ENCODE results near the gene DGKZ.
"Not testable (repeated sequence)": the region's sequence is repeated elsewhere in the genome, so short reads cannot be mapped to it uniquely, and the experiment has no call there.

DGKZ gene

DNA sequence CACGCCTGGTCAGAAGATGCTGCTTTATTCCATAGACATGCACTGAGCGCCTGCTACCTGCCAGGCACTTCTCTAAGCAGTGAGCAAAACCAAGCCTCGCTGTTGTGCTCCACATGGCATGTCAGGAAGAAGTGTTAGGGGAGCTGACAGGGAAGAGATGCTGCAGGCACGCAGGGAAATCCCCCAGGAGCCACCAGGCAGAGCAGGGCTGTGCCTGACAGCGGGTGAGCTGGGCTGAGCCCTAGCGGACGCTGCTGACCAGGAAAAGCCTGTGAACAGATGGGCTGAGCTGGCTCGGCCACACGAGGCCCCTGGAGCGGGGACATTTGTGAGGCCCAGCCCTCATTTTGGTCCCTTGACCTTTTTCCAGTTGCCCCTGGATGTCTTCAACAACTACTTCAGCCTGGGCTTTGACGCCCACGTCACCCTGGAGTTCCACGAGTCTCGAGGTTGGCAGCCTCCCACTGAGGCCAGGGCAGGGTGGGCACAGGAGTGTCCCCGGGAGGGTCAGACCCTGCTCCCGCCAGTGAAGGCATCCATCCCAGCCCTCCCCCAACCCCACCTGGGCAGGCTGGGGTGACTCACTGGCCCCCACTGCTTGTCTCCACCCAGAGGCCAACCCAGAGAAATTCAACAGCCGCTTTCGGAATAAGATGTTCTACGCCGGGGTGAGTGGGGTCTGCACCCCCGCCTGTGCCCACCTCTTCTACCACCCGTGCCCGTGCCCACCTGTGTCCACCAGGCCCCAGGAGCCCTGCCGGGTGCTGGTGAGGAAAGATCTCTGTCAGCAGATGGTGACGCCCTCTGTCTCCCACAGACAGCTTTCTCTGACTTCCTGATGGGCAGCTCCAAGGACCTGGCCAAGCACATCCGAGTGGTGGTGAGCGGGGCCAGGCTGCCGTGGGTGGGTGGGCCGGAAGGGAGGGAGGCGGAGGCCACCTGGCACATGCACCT lies 26.8 kb downstream of the DGKZ start:
- TF ChIP-seq POLR2A (IDR thresholded peaks at IDR 0.05; ENCODE audit: low read length), result no peak
- TF ChIP-seq GATA1 (IDR thresholded peaks at IDR 0.05; ENCODE audit: low read depth, low read length), result no peak
- DNase-seq, result no peak

GRCh38 chr11:46374815-46375214 lies 27.6 kb downstream of the DGKZ start:
- DNase-seq, result no peak
- TF ChIP-seq GATA1 (IDR thresholded peaks at IDR 0.05; ENCODE audit: low read depth, low read length), result no peak
- TF ChIP-seq POLR2A (IDR thresholded peaks at IDR 0.05; ENCODE audit: low read length), result no peak

GRCh38 chr11:46375392-46376101 lies 28.3 kb downstream of the DGKZ start:
- no peak for TF ChIP-seq GATA1 (IDR thresholded peaks at IDR 0.05; ENCODE audit: low read depth, low read length)
- TF ChIP-seq POLR2A (IDR thresholded peaks at IDR 0.05; ENCODE audit: low read length), result no peak
- DNase-seq, result no peak

GRCh38 chr11:46376258-46377050 lies 29.2 kb downstream of the DGKZ start:
- DNase-seq, result no peak
- TF ChIP-seq GATA1 (IDR thresholded peaks at IDR 0.05; ENCODE audit: low read depth, low read length), result no peak
- TF ChIP-seq POLR2A (IDR thresholded peaks at IDR 0.05; ENCODE audit: low read length), result no peak

GRCh38 chr11:46377290-46377689 lies 30.0 kb downstream of the DGKZ start:
- no peak for DNase-seq
- no peak for TF ChIP-seq GATA1 (IDR thresholded peaks at IDR 0.05; ENCODE audit: low read depth, low read length)

- TF ChIP-seq GATA1 (IDR thresholded peaks at IDR 0.05; ENCODE audit: low read depth, low read length), result no peak
- TF ChIP-seq POLR2A (IDR thresholded peaks at IDR 0.05; ENCODE audit: low read length), result no peak
Observed at GRCh38 chr11:46377831-46378230, 30.6 kb downstream of the DGKZ start.

GRCh38 chr11:46378296-46378695 lies 31.0 kb downstream of the DGKZ start:
- TF ChIP-seq GATA1 (IDR thresholded peaks at IDR 0.05; ENCODE audit: low read depth, low read length) (no peak), POLR2A (IDR thresholded peaks at IDR 0.05; ENCODE audit: low read length) (no peak)
- DNase-seq, result no peak

More at GRCh38 chr11:46377831-46378230, 30.6 kb downstream of the DGKZ start:
- DNase-seq, result no peak

DNA sequence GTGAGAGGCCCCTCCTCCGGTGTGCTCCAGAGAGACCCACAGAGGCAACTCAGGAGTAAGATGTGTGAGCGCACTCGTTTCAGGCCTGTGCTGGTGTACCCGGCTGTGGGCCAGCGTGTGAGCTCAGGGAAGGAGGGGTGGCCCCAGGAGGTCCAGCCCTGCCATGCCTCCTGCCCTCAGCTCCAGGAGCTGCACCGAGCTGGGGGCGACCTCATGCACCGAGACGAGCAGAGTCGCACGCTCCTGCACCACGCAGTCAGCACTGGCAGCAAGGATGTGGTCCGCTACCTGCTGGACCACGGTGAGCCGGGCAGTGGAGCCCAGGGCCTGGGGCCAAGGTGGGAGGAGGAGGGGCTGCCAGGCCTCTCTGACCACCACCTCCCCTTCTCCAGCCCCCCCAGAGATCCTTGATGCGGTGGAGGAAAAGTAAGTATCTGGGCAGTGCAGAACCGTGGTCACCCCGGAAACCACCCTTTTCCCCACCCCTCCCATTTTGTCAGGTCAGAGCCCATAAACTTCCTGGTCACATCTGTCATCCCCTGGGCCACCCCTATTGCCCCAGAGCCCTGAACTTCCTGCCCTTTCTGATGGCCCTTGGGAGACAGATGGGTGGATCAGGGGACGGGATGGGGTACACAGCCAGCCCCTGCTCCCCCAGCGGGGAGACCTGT lies 31.7 kb downstream of the DGKZ start:
- DNase-seq, result no peak
- no peak for TF ChIP-seq POLR2A (IDR thresholded peaks at IDR 0.05; ENCODE audit: low read length)
- no peak for TF ChIP-seq GATA1 (IDR thresholded peaks at IDR 0.05; ENCODE audit: low read depth, low read length)

GRCh38 chr11:46379482-46380293 lies 32.4 kb downstream of the DGKZ start:
- not testable (repeated sequence) for DNase-seq

- TF ChIP-seq POLR2A (IDR thresholded peaks at IDR 0.05; ENCODE audit: low read length) (no peak), GATA1 (IDR thresholded peaks at IDR 0.05; ENCODE audit: low read depth, low read length) (no peak)
- DNase-seq, result peak; percentile 28 to 50
Observed at GRCh38 chr11:46380340-46381047, 33.2 kb downstream of the DGKZ start.

GRCh38 chr11:46381048-46381818 lies 34.0 kb downstream of the DGKZ start, which contains the start of gene MDK:
Gene MDK, plus strand, starts transcription at chr11:46381669. Its CDS starts 389 bp downstream, at chr11:46382058.
- TF ChIP-seq GATA1 (IDR thresholded peaks at IDR 0.05; ENCODE audit: low read depth, low read length) (no peak), POLR2A (IDR thresholded peaks at IDR 0.05; ENCODE audit: low read length) (no peak)
- peak in 1 of 2 experiments; percentile 46 for DNase-seq
